ENCODE results near the gene SHH.

Gene SHH

GRCh38 chr7:155804897-155805825 is 7.1 kb downstream of the SHH start:
- DNase-seq, result peak; percentile 71

GRCh38 chr7:155804431-155804831 is 7.8 kb downstream of the SHH start:
- DNase-seq, result no peak

GRCh38 chr7:155803418-155804376 is 8.6 kb downstream of the SHH start:
- DNase-seq, result peak; percentile 31

- DNase-seq, result no peak
Observed at GRCh38 chr7:155802906-155803417, 9.3 kb downstream of the SHH start.

GRCh38 chr7:155802291-155802690 is 10.0 kb downstream of the SHH start:
- no peak for DNase-seq

GRCh38 chr7:155800741-155801267 is 11.5 kb downstream of the SHH start:
- no peak for DNase-seq

GRCh38 chr7:155800301-155800700 is 12.0 kb downstream of the SHH start:
- DNase-seq, result no peak

GRCh38 chr7:155799514-155799913 is 12.7 kb downstream of the SHH start:
- no peak for DNase-seq

- DNase-seq, result peak; percentile 40
Observed at GRCh38 chr7:155798673-155799439, 13.4 kb downstream of the SHH start.

- DNase-seq, result no peak
Observed at GRCh38 chr7:155797262-155798250, 14.7 kb downstream of the SHH start.

- DNase-seq, result peak; percentile 57
Observed at GRCh38 chr7:155796381-155797261, 15.6 kb downstream of the SHH start.

GRCh38 chr7:155795951-155796350 is 16.3 kb downstream of the SHH start:
- no peak for DNase-seq

- no peak for DNase-seq
Observed at GRCh38 chr7:155795401-155795800, 16.9 kb downstream of the SHH start.

- DNase-seq, result no peak
Observed at GRCh38 chr7:155794196-155794595, 18.1 kb downstream of the SHH start.

- DNase-seq, result no peak
Observed at GRCh38 chr7:155793720-155794119, 18.5 kb downstream of the SHH start.

- DNase-seq, result no peak
Observed at GRCh38 chr7:155792999-155793560, 19.2 kb downstream of the SHH start.

GRCh38 chr7:155792315-155792960 is 19.8 kb downstream of the SHH start:
- DNase-seq, result no peak

- no peak for DNase-seq
Observed at GRCh38 chr7:155791836-155792235, 20.4 kb downstream of the SHH start.

GRCh38 chr7:155791214-155791737 is 21.0 kb downstream of the SHH start:
- no peak for DNase-seq
